Measurements from ENCODE around the gene RAD54L.
"Not testable (repeated sequence)": the region's sequence is repeated elsewhere in the genome, so short reads cannot be mapped to it uniquely, and the experiment has no call there.

RAD54L gene

DNA sequence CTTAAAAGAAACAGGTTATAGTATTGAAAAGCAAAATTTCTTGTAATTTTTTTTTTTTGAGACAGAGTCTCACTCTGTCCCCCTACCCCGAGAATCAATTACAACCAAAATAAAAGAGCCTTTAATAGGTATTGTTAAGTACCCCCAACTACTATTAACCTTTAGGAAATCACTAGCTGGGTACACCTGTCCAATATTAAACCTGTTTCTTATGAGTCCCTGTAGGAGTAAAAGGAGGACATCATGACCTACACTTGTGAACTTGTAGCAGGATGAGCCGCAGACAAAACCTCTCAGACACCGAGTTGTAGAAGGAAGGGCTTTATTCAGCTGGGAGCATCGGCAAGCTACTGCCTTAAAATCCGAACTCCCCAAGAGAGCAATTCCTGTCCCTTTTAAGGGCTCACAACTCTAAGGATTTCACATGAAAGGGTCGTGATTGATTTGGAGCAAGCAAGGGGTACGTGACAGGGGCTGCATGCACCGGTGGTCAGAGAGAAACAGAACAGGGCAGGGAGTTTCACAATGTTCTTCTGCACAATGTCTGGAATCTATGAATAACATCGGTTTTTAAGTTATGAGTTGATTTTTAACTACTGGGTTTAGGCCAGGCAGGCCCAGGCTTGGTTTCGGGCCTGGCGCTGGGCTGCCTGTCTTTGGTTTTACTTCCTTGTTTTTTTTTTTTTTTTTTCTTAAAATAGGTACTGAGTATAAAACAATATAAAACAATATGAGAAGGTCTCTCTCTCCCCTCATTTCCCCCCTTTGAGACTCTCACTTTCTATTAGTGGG, 77.9 kb downstream of the RAD54L start:
- not testable (repeated sequence) for DNase-seq

All from activated CD4-positive, alpha-beta T cell treated with anti-CD3 and anti-CD28 coated beads for 4 hours (primary cell).